ENCODE results near the gene HOXA4. TPM values are rescaled to one million over a fixed set of nuclear protein-coding genes. Genes with fewer than 3 reads are reported as not detected.

HOXA4 gene
- total RNA-seq, 1 donor from 2014 or later = 10.0 TPM

DNA sequence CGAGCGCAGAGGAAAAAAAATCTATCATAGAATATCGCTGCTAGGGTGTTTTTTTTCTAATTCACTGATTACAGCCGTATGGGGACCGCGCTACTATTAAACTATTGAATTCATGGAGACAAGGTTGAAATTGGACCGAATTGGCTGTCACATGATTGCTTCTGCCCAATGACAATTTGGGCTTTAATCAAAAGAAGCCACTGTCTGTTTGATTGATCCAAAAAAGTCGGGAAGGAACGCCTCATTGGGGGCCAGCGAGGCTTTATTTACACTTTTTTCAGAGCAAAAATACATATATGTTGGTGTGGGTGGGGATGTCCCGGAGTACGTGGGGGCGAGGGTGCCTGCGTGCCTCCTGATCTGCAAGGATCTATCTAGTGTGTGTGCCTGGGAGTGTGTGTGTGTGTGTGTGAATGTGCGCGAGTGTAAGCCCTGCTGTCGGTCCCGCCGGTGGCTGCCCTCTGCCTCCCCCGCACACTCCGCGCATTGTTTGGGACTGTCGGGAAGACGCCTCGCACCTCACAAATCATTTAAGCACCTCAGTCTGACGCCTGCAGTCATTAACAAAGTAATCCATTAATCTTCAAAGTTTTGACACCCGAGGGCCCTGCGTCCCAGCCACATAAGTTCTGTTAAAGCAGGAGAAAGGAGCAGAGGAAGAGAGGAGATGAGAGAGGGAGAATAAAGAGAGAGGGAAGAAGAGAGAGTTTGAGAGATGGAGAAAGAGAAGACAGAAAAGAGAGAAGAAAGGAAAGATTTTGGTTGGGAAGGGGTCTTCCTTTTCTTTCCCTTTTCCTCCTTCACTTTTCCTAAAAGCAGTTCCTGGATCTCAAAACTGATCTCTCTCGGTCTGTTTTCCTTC, 27.7 kb downstream of the HOXA4 start, which contains the start of gene HOXA2:
HOXA2 (minus strand) TSS at position 103 of the 862 bp plus-strand sequence. CDS start 183 bp downstream, outside the sequence.
- no peak for DNase-seq (ENCODE audit: low spot score)
- peak; percentile 58 for ATAC-seq
- intact Hi-C loops (cut with DNase I) = no loop called here

DNA sequence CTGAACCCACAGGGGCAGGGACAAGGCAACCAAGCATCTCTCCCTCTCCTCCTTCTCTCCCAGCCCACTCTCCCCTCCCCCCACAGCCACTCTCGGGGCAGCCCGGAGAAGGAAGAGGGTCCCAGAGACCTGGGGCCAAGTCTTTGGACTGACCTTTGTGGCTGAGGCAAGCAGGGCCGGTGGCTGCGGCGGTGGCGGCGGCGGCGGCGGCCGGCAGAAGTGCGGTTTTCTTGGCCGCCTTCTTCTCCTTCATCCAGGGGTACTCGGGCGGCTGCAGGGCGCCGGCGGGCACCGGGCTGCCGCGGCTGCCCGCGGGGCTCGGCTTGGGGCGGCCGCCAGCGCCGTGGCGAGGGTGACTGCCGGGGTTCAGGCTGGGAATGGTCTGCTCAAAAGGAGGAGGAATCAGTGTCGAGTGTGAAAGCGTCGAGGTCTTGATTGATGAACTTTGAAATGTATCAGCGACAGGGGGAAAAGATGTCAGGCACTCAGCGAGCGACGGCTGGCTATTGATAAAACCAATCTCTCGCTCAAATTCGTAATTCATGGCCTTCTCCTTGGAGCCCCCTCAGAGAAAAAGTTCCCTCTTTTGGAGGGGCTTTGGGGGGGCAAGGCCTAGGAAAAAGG, 28.5 kb downstream of the HOXA4 start:
- ATAC-seq (no peak), DNase-seq (ENCODE audit: low spot score) (no peak)
- intact Hi-C loops (cut with DNase I) = no loop called here

DNA sequence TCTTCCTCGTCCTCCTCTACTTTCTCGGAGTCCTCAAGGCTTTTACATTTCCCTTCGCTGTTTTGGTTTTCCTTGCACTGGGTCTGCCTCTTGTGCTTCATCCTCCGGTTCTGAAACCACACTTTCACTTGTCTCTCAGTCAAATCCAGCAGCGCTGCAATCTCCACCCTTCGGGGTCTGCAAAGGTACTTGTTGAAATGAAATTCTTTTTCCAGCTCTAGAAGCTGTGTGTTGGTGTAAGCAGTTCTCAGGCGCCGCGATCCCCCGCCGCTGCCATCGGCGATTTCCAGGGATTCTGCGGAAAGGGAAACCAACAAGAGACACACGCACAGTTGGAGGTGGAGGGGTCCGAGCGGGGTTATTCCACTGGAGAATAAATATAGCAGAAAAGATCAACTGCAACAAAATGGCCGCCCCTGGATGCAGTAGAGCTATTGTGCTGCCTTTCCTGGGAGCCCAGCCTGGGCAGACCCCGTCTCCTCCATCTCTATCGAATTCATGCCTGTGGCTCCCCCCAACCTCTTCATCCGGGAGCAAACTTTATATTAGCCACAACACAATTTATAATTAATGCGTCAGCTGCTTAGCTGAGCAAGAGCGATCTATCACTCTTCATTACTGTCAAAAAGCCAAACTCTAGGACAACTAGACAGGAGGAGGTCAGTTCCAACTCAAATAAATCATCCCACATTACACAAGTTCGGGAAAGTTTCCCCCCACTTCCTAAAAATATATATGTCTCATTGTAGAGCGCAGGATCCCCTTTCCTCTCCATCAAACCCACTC, 29.2 kb downstream of the HOXA4 start:
- no peak for ATAC-seq
- intact Hi-C loops (cut with DNase I) = no loop called here
- no peak for DNase-seq (ENCODE audit: low spot score)

DNA sequence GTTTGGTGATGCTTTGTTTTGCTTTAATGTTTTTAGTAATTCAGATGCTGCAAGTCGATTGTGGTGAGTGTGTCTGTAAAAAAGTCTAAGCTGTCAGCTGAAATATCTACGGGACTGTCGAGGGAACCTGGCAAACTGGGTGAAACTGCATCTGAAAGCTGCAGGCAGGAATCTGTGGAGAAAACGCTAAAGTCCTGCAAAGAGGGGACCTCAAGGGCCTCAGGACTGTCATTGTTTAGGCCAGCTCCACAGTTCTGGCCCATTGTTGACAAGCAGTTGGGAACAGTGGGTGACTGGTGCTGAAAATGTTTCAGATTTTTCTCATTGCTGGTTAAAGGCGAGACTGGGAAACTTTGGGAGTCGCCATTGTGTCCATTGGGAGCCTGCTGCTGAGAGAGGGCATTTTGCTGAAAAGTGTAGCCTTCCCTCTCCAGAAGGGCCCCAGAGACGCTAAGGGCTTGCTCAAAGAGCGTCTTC, 29.8 kb downstream of the HOXA4 start:
- intact Hi-C loops (cut with DNase I) = no loop called here
- ATAC-seq = no peak
- no peak for DNase-seq (ENCODE audit: low spot score)

DNA sequence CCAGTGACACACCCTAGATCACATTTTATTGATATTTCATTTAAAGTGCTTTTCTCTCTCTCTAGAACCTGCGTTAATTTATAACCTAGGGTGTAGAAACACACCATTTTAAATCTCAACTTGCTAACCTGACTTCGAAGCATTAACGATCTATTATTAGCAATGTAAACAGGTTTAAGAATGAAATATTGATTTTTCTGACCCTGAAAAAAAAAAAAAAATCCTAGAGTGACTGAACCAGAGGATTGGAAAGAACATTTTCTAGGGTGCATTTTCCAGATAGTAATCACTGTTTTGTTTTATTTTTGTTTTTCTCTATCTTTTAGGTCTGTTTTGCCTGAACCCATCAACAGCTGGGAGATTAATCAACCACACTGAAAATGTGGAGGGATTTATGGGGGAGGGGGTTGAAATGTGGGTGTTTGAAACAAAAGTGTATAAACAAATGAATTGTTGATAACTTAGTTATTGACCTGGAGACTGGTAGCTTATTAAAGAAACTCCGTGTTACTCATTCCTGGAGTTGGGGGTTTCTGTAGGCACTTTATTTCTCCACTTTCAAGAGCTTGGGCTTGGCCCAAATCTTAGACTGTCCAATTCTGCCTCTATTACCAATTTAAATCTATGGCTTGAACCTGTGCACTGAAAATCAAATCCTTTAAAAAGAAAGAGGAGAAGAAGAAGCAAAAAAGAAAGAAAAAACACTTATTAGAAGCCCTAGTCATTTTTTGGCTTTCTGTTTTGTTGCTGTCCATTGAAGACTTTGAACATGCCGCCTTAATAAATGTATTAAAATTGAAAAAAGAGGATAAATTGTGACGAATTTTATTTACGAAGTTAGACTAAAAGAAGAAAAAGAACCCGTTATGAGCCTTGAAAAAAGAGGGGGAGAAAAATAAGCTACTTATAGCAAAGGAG, 30.8 kb downstream of the HOXA4 start:
- no peak for DNase-seq (ENCODE audit: low spot score)
- ATAC-seq = no peak
- intact Hi-C loops (cut with DNase I) = no loop called here

DNA sequence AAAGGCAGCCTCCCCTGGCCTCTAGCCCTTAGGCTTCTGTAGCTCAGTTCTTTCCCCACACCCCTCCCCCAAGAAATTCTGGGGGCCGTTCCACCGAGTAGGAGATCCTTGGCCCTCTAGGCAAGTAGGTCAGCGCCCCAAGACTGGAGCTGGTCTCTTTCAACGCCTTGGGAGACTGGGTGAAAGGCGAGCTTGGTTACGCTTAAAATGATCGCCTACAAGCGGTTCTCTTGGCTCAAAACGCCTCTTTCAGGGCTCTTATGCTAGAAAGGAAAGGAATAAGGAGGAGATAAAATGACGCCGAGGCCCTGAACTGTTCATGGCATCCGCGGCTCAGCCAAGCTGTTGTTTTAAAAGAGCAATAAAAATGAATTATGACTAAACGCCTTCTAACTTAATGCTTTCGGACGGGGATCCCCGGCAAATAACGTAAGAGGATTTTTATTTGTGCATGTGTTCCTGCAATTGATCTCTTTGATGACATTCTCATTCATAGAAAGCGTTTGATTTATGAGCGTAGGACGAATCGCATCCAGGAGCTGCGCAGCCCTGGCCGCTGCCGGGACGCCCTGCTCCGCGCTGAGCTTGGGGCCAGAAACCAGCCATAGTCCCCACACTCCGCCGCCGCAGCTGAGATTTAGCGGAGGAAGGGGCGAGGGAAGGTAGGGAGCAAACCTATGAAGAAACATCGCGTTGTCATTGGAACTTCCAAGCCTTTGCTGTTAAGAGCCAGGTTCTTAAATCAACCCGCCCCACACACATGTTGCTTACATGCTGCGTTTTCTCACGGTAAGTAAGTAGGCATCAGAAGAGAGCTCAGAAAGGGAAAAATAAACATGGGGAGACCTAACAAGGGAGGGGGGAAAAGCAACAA, 31.7 kb downstream of the HOXA4 start:
- peak; percentile 35 for ATAC-seq

DNA sequence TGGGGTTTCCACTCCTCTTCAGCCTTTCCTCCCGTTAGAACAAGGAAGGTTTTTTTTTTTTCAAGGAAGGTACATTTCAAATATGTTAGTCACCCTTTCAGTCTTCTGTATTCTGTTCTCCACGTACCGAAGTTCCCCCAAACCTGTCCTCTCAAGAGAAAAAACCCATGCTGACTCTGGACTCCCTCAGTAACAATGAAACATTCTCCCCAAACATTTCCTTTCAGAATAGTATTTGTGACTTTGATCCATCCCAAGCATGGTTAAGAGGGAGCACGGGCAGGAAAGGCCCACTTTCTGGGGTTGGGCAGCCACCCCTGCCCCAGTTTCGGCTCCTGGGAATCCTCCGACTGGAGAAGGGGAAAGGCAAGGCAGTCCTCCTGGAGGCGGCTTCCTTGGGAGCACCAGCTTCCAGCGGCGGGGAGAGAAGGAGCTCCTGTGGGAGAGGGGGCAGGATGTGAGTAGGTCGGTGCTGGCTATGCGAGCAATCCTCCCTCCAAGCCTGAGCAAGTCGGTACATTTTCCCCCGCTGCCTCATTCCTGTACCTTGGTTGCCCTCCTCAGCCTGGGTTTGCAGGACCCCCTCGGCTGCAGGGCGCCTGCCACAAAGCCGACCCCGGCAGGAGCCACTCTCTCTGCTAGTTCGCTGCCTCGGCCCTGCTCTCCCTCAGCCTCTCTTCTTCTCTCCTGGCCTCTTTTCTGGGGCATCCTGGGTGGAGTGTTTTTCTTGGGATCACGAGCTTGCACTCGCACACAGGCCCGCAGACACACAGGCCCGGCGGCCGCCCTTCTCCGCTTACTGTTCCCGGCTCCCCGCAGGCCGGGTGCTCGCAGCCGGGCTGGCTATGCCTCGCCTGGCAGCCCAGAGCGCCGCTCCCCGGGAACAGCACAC, 32.6 kb downstream of the HOXA4 start:
- peak; percentile 58 for ATAC-seq
- intact Hi-C loops (cut with DNase I) = no loop called here
- DNase-seq (ENCODE audit: low spot score) = no peak

More for the DNA sequence above, 31.7 kb downstream of the HOXA4 start:
- intact Hi-C loops (cut with DNase I) = no loop called here
- DNase-seq (ENCODE audit: low spot score) = no peak

DNA sequence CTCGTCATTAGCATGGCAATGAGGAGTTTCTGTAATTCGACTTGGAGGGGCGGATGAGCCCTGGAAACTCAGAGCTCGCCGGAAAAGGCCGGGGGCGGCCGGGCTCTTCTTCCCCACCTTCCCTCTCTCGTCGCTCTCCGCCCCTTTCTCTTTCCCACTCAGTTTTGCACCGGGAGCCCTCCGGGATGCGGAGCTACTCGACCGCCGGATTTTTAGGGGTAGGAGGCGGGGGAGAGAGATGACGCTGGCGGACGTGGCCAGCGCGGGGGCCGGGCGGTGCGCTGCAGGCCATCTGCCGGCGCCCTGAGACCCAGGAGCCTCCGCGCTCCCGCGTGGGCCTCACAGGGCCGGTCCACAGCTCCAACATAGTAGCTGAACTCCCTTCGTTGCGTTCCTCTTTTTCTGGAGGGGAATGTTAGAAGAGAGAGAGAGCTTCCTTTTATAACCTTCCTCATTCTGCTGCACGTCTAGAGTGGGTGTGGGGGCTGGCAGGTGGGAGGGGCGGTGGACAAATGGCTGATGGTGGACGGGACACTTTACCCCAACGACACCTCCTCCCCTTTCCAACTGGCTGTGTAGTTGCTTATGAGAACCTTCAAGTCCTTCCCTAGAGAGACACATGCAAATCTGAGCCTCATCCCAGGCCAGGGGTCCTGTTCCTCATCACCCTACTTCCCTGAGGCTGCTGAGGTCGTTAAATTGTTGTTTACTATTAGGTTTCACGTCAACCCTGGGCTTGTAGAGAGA, 33.6 kb downstream of the HOXA4 start:
- ATAC-seq = peak; percentile 71

DNA sequence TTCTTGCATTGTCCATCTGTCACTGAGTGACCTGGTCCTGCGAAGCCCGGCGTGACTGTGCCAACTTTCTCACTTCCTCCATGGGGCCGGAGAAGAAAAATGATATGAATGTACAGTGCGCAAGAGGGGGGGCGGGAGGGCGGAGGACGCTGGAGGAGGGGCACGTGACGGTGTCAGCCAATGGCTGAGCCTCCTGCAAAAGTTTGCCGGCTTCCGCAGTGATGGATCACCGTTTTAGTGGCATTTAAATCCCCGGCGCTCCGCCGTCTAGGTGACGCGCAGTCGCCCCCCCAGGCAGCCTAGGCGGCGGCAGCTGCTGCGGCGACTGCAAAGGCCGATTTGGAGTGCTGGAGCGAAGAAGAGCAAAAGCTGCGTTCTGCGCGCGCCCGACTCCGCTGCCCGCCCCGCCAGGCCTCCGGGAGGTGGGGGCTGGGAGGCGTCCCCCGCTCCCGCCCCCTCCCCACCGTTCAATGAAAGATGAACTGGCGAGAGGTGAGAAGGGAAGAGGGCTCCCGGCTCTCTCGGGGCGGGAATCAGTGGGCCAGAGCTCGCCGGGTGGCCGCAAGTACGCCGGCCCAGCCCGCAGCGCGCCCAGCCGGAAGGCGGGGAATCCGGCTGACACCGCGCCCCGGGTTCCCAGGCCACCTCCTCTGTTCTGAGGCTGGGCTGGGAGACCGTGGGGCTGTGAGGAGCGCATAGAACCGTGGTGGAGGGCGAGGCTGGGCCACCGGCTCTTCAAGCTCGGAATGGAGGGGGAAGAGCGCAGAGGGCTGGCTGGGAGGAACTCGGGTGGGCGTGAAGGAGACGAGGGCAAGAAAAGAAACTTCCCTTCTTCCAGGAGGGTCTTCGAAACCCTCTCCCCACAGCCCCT, 34.4 kb downstream of the HOXA4 start, which contains the start of gene HOXA1:
HOXA1 (minus strand) TSS at position 104 of the 871 bp plus-strand sequence; CDS start at position 16, 88 bp downstream.
- intact Hi-C loops (cut with DNase I) = no loop called here
- DNase-seq (ENCODE audit: low spot score) (peak; percentile 89), ATAC-seq (peak; percentile 80)

More for the DNA sequence above, 33.6 kb downstream of the HOXA4 start:
- DNase-seq (ENCODE audit: low spot score) = peak; percentile 78
- intact Hi-C loops (cut with DNase I) = no loop called here

DNA sequence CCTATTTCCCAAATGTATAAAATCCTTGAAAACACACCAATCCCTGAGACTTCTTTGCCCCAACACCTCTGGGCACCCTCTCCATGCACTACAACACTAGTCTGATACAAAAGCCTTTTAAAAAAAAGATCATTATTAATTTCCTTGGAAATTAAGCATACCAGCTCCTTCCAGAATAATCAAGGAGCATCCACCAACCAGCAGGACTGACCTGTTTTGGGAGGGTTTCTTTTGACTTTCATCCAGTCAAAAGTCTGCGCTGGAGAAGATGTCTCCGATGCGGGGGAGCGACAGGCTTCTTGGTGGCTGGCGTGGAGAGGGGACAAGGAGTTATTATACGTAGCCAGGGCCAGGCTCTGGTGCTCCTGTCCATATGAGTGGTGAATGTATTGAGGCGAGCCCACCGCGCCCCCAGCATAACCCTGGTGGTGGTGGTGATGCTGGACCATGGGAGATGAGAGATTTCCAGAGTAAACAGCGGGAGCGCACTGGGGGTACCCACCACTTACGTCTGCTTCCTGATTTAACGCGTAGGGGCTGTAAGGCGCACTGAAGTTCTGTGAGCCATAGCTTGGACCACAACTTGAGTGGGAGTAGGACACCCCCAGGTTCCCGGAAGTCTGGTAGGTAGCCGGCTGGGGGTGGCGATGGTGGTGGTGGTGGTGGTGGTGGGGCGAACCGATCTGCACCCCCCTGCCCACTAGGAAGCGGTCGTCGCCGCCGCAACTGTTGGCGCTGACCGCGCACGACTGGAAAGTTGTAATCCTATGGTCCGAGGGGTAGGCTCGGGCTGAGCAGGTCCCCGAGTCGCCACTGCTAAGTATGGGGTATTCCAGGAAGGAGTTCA, 35.3 kb downstream of the HOXA4 start:
- no peak for DNase-seq (ENCODE audit: low spot score)
- intact Hi-C loops (cut with DNase I) = no loop called here
- ATAC-seq = no peak

DNA sequence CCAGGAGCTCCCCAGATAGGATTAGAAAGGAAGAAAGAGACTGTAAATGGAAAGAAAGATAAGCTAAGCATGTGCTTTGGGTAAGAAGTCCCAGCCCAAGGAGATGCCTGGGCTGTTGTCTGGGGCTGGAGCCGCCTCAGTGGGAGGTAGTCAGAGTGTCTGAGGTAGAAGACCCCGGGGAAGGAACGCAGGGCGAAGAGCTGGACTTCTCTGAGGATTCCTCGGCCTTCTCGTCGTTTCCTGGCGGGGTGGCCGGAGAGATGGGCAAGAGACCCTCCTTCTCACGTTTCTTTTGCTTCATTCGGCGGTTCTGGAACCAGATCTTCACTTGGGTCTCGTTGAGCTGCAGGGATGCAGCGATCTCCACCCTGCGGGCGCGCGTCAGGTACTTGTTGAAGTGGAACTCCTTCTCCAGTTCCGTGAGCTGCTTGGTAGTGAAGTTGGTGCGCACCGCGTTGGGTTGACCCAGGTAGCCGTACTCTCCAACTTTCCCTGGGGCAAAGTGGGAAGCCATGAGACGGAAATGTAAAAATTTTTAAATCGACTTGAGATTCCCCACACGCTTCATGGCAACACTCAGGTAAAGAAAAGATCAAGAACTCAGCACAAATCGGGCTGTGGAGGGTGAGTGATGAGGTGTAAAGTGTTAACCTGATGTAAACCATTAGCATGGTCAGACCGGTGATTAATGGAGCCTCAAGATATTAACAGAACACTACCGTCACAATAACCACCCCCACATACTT, 36.1 kb downstream of the HOXA4 start:
- intact Hi-C loops (cut with DNase I) = no loop called here

DNA sequence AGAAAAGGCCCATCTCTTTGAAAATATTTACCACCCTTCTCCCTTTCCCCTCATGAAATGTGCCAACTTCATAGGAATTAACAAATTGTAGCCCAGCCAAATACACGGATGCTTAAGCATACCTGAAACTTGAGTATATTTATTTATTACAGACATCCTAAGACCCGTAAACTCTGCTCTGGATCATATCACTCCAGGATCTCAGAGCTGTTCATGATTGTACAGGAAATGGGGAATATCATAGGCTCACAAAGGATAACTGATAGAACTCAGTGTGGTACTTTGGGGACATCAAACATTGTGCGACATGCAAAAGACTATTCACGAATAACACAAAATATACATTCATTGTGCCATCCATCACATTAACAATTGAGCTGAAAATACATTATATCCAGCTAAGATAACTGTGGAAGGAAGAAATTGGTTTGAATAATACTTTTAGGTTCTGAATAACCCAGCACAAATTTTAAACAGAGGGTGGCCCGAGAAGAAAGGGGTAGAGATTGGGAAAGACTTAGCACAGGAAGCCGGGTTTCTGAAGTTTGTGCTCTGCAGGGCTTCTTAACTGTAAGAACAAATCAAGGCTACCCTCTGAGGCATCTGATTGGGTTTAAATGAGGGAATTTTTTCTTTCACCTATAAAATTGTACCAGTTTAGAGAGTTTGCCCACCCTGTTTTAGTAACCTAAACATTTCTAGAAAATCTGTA, 37.2 kb downstream of the HOXA4 start:
- no peak for DNase-seq (ENCODE audit: low spot score)
- intact Hi-C loops (cut with DNase I) = no loop called here
- ATAC-seq = no peak

More for the DNA sequence above, 36.1 kb downstream of the HOXA4 start:
- ATAC-seq (no peak), DNase-seq (ENCODE audit: low spot score) (peak; percentile 57)

DNA sequence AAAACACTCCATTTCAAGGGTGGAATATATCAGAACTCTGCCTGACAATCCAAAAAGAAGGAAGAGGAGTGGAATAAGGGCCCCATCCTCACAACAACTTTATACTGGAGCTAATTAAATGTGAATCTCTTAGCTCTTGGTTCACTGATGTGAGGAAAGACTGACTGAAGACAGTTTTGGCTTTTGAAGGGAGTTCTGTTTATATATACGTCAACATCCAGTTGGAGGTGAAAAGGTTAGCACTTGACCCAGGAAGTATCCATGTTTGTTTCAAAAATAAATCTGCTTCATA, 37.8 kb downstream of the HOXA4 start:
- intact Hi-C loops (cut with DNase I) = no loop called here
- DNase-seq (ENCODE audit: low spot score) (no peak), ATAC-seq (no peak)
